HCT116 (cell line): ENCODE data around the gene NOTUM. TPM values are rescaled to one million over a fixed set of nuclear protein-coding genes. Genes with fewer than 3 reads are reported as not detected.

Source experiments
- ATAC-seq: fragments of 200-7000 bp; cut with Tn5 transposase; 2 replicates; pipeline ENCODE4 v1.9.1; 2020; ENCODE audit warnings: mild to moderate bottlenecking, moderate library complexity
- BruUV-seq: library from RNA; stranded (reverse); fragments of 400-500 nt; replicated peaks from 2 replicates; lab custom pipeline; 2021; lab: Mats Ljungman, UMichigan
- CTCF ChIA-PET: fragments of 300-600 bp; sonication (Branson Sonifier 250); formaldehyde crosslinking; loops from one replicate; lab custom pipeline; 2021; ENCODE audit warnings: antibody characterized with exemption; lab: Charles Lee
- POLR2A ChIA-PET: fragments of 300-600, 350-600 bp; sonication (Branson Sonifier 250); formaldehyde crosslinking; loops from one replicate; lab custom pipeline; 2021; ENCODE audit warnings: antibody characterized with exemption; lab: Charles Lee
- RAD21 ChIA-PET, 2 experiments: fragments of 300-600 bp; sonication (Branson Sonifier 250); formaldehyde crosslinking; loops; one replicate each; lab custom pipeline; 2023; ENCODE audit warnings: low total read pairs in 2 of 2; ENCODE audit not compliant: uncharacterized antibody in 2 of 2, unreplicated experiment in 2 of 2, low non-redundant PET in 1 of 2; lab: Charles Lee
- DNase-seq: peaks from one replicate; pipeline ENCODE4 v3.0.0-alpha.2; 2010; ENCODE audit warnings: low read depth, low spot score
- H2AFZ ChIP-seq: fragments of 200-600 bp; shearing (Covaris generic), sonication (generic); 2 replicates; pipeline ENCODE4 v1.6.1; 2017; ENCODE audit warnings: low read depth, mixed run types, mixed read lengths, antibody characterized with exemption, low read length; ENCODE audit not compliant: poor library complexity, severe bottlenecking
- H3K27ac ChIP-seq: 2 replicates; pipeline ENCODE4 v1.5.1; 2012; ENCODE audit warnings: low read depth, low read length
- H3K27me3 ChIP-seq: fragments of 200-600 bp; sonication (generic); 2 replicates; pipeline ENCODE4 v1.6.1; 2016; ENCODE audit warnings: mixed run types, low read length, mixed read lengths; ENCODE audit not compliant: insufficient read depth
- H3K36me3 ChIP-seq, 2 experiments: fragments of 200-500 bp in 1 of 2; fragments of 200-600 bp in 1 of 2; sonication (Bioruptor generic) in 1 of 2; sonication (generic) in 1 of 2; 2 replicates each; pipeline versions ENCODE4 v1.5.1 to v1.6.1; 2014 to 2016; ENCODE audit warnings: low read length in 2 of 2, inconsistent platforms in 1 of 2, mixed read lengths in 1 of 2, mixed run types in 1 of 2; ENCODE audit not compliant: insufficient read depth in 2 of 2, control insufficient read depth in 1 of 2
- H3K4me1 ChIP-seq, 2 experiments: fragments of 200-600 bp in 1 of 2; sonication (generic) in 1 of 2; 2 replicates each; pipeline versions ENCODE4 v1.5.1 to v1.6.1; 2012 to 2017; ENCODE audit warnings: low read length in 2 of 2, inconsistent platforms in 1 of 2, mild to moderate bottlenecking in 1 of 2, mixed read lengths in 1 of 2, mixed run types in 1 of 2, moderate library complexity in 1 of 2; ENCODE audit not compliant: insufficient read depth in 2 of 2, control insufficient read depth in 1 of 2
- H3K4me2 ChIP-seq: fragments of 200-600 bp; sonication (generic); 2 replicates; pipeline ENCODE4 v1.6.1; 2017; ENCODE audit warnings: mixed run types, low read length, mixed read lengths
- H3K4me3 ChIP-seq, 2 experiments: fragments of 200-600 bp in 1 of 2; sonication (generic) in 1 of 2; replicated peaks in 1 of 2; 2 replicates each; pipeline ENCODE4 v1.5.1; 2011 to 2016; ENCODE audit warnings: low read length in 2 of 2, control low read depth in 1 of 2, low read depth in 1 of 2, mild to moderate bottlenecking in 1 of 2, mixed read lengths in 1 of 2, mixed run types in 1 of 2
- H3K79me2 ChIP-seq: fragments of 200-600 bp; sonication (generic); 2 replicates; pipeline ENCODE4 v1.6.1; 2017; ENCODE audit warnings: mild to moderate bottlenecking, mixed run types, low read length, moderate library complexity, mixed read lengths; ENCODE audit not compliant: insufficient read depth
- H3K9ac ChIP-seq: fragments of 200-600 bp; sonication (generic); 2 replicates; pipeline ENCODE4 v1.6.1; 2016; ENCODE audit warnings: low read length, mixed read lengths
- H3K9me2 ChIP-seq: fragments of 200-600 bp; sonication (generic), shearing (Covaris generic); 2 replicates; pipeline ENCODE4 v1.6.1; 2017; ENCODE audit warnings: mixed run types, mild to moderate bottlenecking, moderate library complexity; ENCODE audit not compliant: insufficient read depth
- H3K9me3 ChIP-seq, 2 experiments: fragments of 200-500 bp in 1 of 2; fragments of 200-600 bp in 1 of 2; sonication (Bioruptor generic) in 1 of 2; sonication (generic) in 1 of 2; 2 replicates each; pipeline ENCODE4 v1.6.1; 2014 to 2017; ENCODE audit warnings: low read length in 2 of 2, mixed read lengths in 2 of 2, inconsistent platforms in 1 of 2, low read depth in 1 of 2, mild to moderate bottlenecking in 1 of 2, mixed run types in 1 of 2, moderate library complexity in 1 of 2; ENCODE audit not compliant: control insufficient read depth in 1 of 2, insufficient read depth in 1 of 2
- H4K20me1 ChIP-seq: fragments of 200-600 bp; sonication (generic), shearing (Covaris generic); 2 replicates; pipeline ENCODE4 v1.6.1; 2017; ENCODE audit warnings: mixed run types, mild to moderate bottlenecking, moderate library complexity; ENCODE audit not compliant: insufficient read depth
- CBX3 ChIP-seq: IDR thresholded peaks from 2 replicates; pipeline ENCODE4 v1.6.1; 2012; ENCODE audit warnings: low read depth
- CEBPB ChIP-seq: IDR thresholded peaks from 2 replicates; pipeline ENCODE4 v1.6.1; 2012; ENCODE audit warnings: low read depth
- EGR1 ChIP-seq: IDR thresholded peaks from 2 replicates; pipeline ENCODE4 v1.6.1; 2012; ENCODE audit warnings: low read depth
- ELF1 ChIP-seq: IDR thresholded peaks from 2 replicates; pipeline ENCODE4 v1.6.1; 2012; ENCODE audit warnings: low read depth, borderline replicate concordance
- EZH2 ChIP-seq: fragments of 200-600 bp; sonication (generic); IDR thresholded peaks from 2 replicates; pipeline ENCODE4 v1.6.1; 2017; ENCODE audit warnings: antibody characterized with exemption, mixed run types
- FOSL1 ChIP-seq: IDR thresholded peaks from 2 replicates; pipeline ENCODE4 v1.6.1; 2012; ENCODE audit warnings: low read depth
- JUND ChIP-seq: IDR thresholded peaks from 2 replicates; pipeline ENCODE4 v1.6.1; 2012
- POLR2AphosphoS5 ChIP-seq: IDR thresholded peaks from 2 replicates; pipeline ENCODE4 v1.6.1; 2011; ENCODE audit warnings: mild to moderate bottlenecking, low read depth, low read length, moderate library complexity
- RAD21 ChIP-seq: IDR thresholded peaks from 2 replicates; pipeline ENCODE4 v1.6.1; 2012; ENCODE audit warnings: low read depth, mild to moderate bottlenecking
- SIN3A ChIP-seq: IDR thresholded peaks from 2 replicates; pipeline ENCODE4 v1.6.1; 2012; ENCODE audit warnings: low read depth
- SP1 ChIP-seq: IDR thresholded peaks from 2 replicates; pipeline ENCODE4 v1.6.1; 2012; ENCODE audit warnings: low read depth
- TCF7L2 ChIP-seq: IDR thresholded peaks from 2 replicates; pipeline ENCODE4 v1.7.0; 2011; ENCODE audit warnings: borderline replicate concordance, inconsistent platforms; ENCODE audit not compliant: insufficient read depth, insufficient read length; ENCODE audit errors: extremely low read depth
- YY1 ChIP-seq: IDR thresholded peaks from 2 replicates; pipeline ENCODE4 v1.6.1; 2011; ENCODE audit warnings: low read length, low read depth, moderate library complexity, mild to moderate bottlenecking; ENCODE audit not compliant: insufficient replicate concordance; ENCODE audit errors: extremely low read depth
- ZFX ChIP-seq: fragments of 450-650 bp; IDR thresholded peaks from 2 replicates; pipeline ENCODE4 v1.6.1; 2017
- intact Hi-C: fragments of 100-400 bp; cut with micrococcal nuclease; formaldehyde crosslinking; loops from 2 replicates; pipeline ENCODE4 v1.10.0; 2022
- total RNA-seq: library from RNA; stranded (reverse); gene quantifications from one replicate; pipeline ENCODE4 v1.2.1, GENCODE V29; 2021; ENCODE audit not compliant: unreplicated experiment
- TF ChIP-seq, protein P1 (sequence below): IDR thresholded peaks from 2 replicates; pipeline ENCODE4 v1.6.1; 2012
- TF ChIP-seq, protein P2 (sequence below): IDR thresholded peaks from 2 replicates; pipeline ENCODE4 v1.6.1; 2012; ENCODE audit warnings: low read depth
- TF ChIP-seq, protein P3 (sequence below), 3 experiments: fragments of 200-600 bp in 1 of 3; sonication (generic) in 1 of 3; IDR thresholded peaks in 2 of 3; conservative IDR thresholded peaks in 1 of 3; 2 replicates each; pipeline ENCODE4 v1.5.1; 2012 to 2017; ENCODE audit warnings: low read depth in 2 of 3, low read length in 2 of 3, antibody characterized with exemption in 1 of 3, borderline replicate concordance in 1 of 3, control low read depth in 1 of 3, mild to moderate bottlenecking in 1 of 3, mixed read lengths in 1 of 3, mixed run types in 1 of 3, moderate library complexity in 1 of 3; ENCODE audit not compliant: insufficient read depth in 1 of 3

NOTUM gene
- total RNA-seq, 1 experiment from 2014 or later: 12.5 TPM

DNA sequence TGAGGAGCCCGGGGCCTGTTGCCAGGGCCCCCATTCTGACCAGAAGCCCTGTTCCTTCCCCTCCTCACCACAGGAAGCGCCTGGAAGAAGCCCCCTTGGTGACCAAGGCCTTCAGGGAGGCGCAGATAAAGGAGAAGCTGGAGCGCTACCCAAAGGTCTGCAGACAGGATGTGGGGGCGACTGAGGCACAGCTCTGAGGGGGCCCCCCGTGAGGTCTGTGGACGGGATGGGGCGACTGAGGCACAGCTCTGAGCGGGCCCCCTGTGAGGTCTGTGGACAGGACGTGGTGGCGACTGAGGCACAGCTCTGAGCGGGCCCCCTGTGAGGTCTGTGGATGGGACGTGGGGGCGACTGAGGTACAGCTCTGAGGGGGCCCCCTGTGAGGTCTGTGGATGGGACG lies 48.4 kb upstream of the NOTUM start:
- Histone ChIP-seq H3K4me2 (no peak overlapping the region), H3K79me2 (no peaks in the 10 kb centered on the region), H2AFZ (no peak overlapping the region), H3K9me2 (no peaks in the 10 kb centered on the region), H4K20me1 (no peaks in the 10 kb centered on the region), H3K36me3 (no peaks in the 10 kb centered on the region), H3K27ac (no peak overlapping the region), H3K9ac (no peak overlapping the region), H3K4me3 (no peak overlapping the region), H3K9me3 (no peaks in the 10 kb centered on the region), H3K27me3 (no peaks in the 10 kb centered on the region), H3K4me1 (peaks cover 6 to 12% of the 10 kb centered on the region in 2 experiments)
- POLR2A ChIA-PET: no interaction called here
- intact Hi-C loops: no loop called here
- no TSS peak for BruUV-seq
- no peak for TF ChIP-seq YY1
- no peak for TF ChIP-seq FOSL1
- TF ChIP-seq TCF7L2: no peak
- TF ChIP-seq CBX3: no peak
- no peak for TF ChIP-seq ELF1
- TF ChIP-seq, protein P1, sequence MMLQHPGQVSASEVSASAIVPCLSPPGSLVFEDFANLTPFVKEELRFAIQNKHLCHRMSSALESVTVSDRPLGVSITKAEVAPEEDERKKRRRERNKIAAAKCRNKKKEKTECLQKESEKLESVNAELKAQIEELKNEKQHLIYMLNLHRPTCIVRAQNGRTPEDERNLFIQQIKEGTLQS: no peak
- TF ChIP-seq EZH2: no peak
- TF ChIP-seq SIN3A: no peak
- TF ChIP-seq EGR1: no peak
- TF ChIP-seq POLR2AphosphoS5: no peak
- TF ChIP-seq ZFX: no peak
- TF ChIP-seq CEBPB: no peak
- RAD21 ChIA-PET: no interaction called here
- CTCF ChIA-PET: no interaction called here
- no peak for ATAC-seq
- no peak for DNase-seq

DNA sequence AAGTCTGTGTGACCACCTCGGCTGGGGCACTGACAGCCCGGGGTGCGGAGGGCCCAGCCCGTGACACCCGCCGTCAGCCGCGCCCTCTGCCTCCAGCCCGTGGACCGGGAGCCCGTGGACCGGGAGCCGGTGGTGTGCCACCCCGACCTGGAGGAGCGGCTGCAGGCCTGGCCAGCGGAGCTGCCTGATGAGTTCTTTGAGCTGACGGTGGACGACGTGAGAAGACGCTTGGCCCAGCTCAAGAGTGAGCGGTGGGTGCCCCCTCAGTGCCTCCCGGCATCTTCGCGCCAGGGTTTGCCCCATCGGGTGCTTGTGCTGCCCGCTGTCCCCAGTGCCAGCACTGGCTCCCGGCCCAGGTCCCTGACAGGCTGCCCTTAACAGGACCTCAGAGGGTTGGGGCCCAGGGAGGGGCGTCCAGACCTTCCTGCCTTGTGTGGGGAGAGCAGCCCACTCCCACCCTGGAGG lies 48.0 kb upstream of the NOTUM start:
- POLR2A ChIA-PET: no interaction called here
- intact Hi-C loops: no loop called here
- ATAC-seq: no peak
- Histone ChIP-seq H3K4me3 (no peak overlapping the region), H3K9me3 (no peaks in the 10 kb centered on the region), H3K27me3 (no peaks in the 10 kb centered on the region), H3K9me2 (no peaks in the 10 kb centered on the region), H3K9ac (no peak overlapping the region), H3K36me3 (no peaks in the 10 kb centered on the region), H3K4me1 (peaks cover 11 to 17% of the 10 kb centered on the region in 2 experiments), H3K4me2 (no peak overlapping the region), H3K79me2 (no peaks in the 10 kb centered on the region), H2AFZ (no peak overlapping the region), H3K27ac (no peak overlapping the region), H4K20me1 (no peaks in the 10 kb centered on the region)
- RAD21 ChIA-PET: no interaction called here
- BruUV-seq: no TSS peak
- no peak for DNase-seq
- TF ChIP-seq RAD21 (no peak), FOSL1 (no peak), SP1 (no peak), JUND (no peak), YY1 (no peak), EZH2 (no peak), EGR1 (no peak)
- TF ChIP-seq, protein P2, sequence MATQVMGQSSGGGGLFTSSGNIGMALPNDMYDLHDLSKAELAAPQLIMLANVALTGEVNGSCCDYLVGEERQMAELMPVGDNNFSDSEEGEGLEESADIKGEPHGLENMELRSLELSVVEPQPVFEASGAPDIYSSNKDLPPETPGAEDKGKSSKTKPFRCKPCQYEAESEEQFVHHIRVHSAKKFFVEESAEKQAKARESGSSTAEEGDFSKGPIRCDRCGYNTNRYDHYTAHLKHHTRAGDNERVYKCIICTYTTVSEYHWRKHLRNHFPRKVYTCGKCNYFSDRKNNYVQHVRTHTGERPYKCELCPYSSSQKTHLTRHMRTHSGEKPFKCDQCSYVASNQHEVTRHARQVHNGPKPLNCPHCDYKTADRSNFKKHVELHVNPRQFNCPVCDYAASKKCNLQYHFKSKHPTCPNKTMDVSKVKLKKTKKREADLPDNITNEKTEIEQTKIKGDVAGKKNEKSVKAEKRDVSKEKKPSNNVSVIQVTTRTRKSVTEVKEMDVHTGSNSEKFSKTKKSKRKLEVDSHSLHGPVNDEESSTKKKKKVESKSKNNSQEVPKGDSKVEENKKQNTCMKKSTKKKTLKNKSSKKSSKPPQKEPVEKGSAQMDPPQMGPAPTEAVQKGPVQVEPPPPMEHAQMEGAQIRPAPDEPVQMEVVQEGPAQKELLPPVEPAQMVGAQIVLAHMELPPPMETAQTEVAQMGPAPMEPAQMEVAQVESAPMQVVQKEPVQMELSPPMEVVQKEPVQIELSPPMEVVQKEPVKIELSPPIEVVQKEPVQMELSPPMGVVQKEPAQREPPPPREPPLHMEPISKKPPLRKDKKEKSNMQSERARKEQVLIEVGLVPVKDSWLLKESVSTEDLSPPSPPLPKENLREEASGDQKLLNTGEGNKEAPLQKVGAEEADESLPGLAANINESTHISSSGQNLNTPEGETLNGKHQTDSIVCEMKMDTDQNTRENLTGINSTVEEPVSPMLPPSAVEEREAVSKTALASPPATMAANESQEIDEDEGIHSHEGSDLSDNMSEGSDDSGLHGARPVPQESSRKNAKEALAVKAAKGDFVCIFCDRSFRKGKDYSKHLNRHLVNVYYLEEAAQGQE: no peak
- TF ChIP-seq, protein P3, sequence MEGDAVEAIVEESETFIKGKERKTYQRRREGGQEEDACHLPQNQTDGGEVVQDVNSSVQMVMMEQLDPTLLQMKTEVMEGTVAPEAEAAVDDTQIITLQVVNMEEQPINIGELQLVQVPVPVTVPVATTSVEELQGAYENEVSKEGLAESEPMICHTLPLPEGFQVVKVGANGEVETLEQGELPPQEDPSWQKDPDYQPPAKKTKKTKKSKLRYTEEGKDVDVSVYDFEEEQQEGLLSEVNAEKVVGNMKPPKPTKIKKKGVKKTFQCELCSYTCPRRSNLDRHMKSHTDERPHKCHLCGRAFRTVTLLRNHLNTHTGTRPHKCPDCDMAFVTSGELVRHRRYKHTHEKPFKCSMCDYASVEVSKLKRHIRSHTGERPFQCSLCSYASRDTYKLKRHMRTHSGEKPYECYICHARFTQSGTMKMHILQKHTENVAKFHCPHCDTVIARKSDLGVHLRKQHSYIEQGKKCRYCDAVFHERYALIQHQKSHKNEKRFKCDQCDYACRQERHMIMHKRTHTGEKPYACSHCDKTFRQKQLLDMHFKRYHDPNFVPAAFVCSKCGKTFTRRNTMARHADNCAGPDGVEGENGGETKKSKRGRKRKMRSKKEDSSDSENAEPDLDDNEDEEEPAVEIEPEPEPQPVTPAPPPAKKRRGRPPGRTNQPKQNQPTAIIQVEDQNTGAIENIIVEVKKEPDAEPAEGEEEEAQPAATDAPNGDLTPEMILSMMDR (IDR thresholded peaks at IDR 0.05 in 2 of 3, conservative IDR thresholded peaks at IDR 0.05 in 1 of 3; ENCODE audit: borderline replicate concordance in 1 of 3, insufficient read depth in 1 of 3, low read depth in 2 of 3, low read length in 2 of 3): no peak
- CTCF ChIA-PET: no interaction called here
